WTC11 (cell line): ENCODE data around the gene IL10RB. TPM values are rescaled to one million over a fixed set of nuclear protein-coding genes. Genes with fewer than 3 reads are reported as not detected.

Experiments used
- ATAC-seq: fragments of 200-7000 bp; cut with Tn5 transposase; 2 replicates; pipeline ENCODE4 v1.10.0; 2021; ENCODE audit warnings: mild to moderate bottlenecking, moderate library complexity
- CTCF ChIA-PET: fragments of 300-600 bp; sonication (Branson Sonifier 250); formaldehyde crosslinking; loops from one replicate; lab custom pipeline; 2021; ENCODE audit warnings: antibody characterized with exemption; lab: Charles Lee
- POLR2A ChIA-PET: fragments of 350-600 bp; sonication (Branson Sonifier 250); formaldehyde crosslinking; loops from one replicate; lab custom pipeline; 2021; ENCODE audit warnings: antibody characterized with exemption; lab: Charles Lee
- DNase-seq: peaks from one replicate; pipeline ENCODE4 v3.0.0; 2021; ENCODE audit warnings: low spot score
- H3K27ac Mint-ChIP-seq: 2 replicates; pipeline ENCODE4 v1.8.0; 2021; ENCODE audit warnings: mixed read lengths
- H3K27me3 Mint-ChIP-seq: 2 replicates; pipeline ENCODE4 v1.8.0; 2021; ENCODE audit warnings: low read depth, mild to moderate bottlenecking, moderate library complexity, mixed read lengths
- H3K36me3 Mint-ChIP-seq: 2 replicates; pipeline ENCODE4 v1.8.0; 2021; ENCODE audit warnings: mixed read lengths
- H3K4me1 Mint-ChIP-seq: 2 replicates; pipeline ENCODE4 v1.8.0; 2022; ENCODE audit warnings: mixed read lengths
- H3K4me3 Mint-ChIP-seq: 2 replicates; pipeline ENCODE4 v1.8.0; 2021; ENCODE audit warnings: mild to moderate bottlenecking, moderate library complexity, mixed read lengths
- H3K9me3 Mint-ChIP-seq: 2 replicates; pipeline ENCODE4 v1.8.0; 2021; ENCODE audit warnings: mixed read lengths
- CREB1 ChIP-seq: sonication (generic); formaldehyde crosslinking; IDR thresholded peaks from 2 replicates; pipeline ENCODE4 v1.8.0; 2023; ENCODE audit warnings: mild to moderate bottlenecking, missing genetic modification reagents
- FOXJ3 ChIP-seq: sonication (generic); formaldehyde crosslinking; IDR thresholded peaks from 2 replicates; pipeline ENCODE4 v1.9.0; 2021; ENCODE audit warnings: missing genetic modification reagents, mild to moderate bottlenecking, borderline replicate concordance
- FOXP1 ChIP-seq: sonication (generic); formaldehyde crosslinking; IDR thresholded peaks from 2 replicates; pipeline ENCODE4 v1.8.0; 2022; ENCODE audit warnings: missing genetic modification reagents, mild to moderate bottlenecking, moderate library complexity, borderline replicate concordance
- GABPB1 ChIP-seq: sonication (generic); formaldehyde crosslinking; IDR thresholded peaks from 2 replicates; pipeline ENCODE4 v1.8.1; 2023; ENCODE audit warnings: mild to moderate bottlenecking, missing genetic modification reagents
- GRHL2 ChIP-seq: fragments of 250-450 bp; sonication (Bioruptor Pico); IDR thresholded peaks from 2 replicates; pipeline ENCODE4 v1.8.0; 2022; ENCODE audit warnings: mild to moderate bottlenecking, moderate library complexity; ENCODE audit not compliant: insufficient replicate concordance, severe bottlenecking
- HMGA2 ChIP-seq: fragments of 250-450 bp; sonication (Bioruptor Pico); IDR thresholded peaks from 2 replicates; pipeline ENCODE4 v1.4.0; 2021; ENCODE audit warnings: mild to moderate bottlenecking, moderate library complexity
- JUN ChIP-seq: sonication (generic); formaldehyde crosslinking; IDR thresholded peaks from 2 replicates; pipeline ENCODE4 v1.8.0; 2023; ENCODE audit warnings: mild to moderate bottlenecking, missing genetic modification reagents
- NFATC4 ChIP-seq: fragments of 250-450 bp; sonication (Bioruptor Pico); IDR thresholded peaks from 2 replicates; pipeline ENCODE4 v1.9.0; 2021; ENCODE audit warnings: mild to moderate bottlenecking
- NR3C1 ChIP-seq: sonication (generic); formaldehyde crosslinking; conservative IDR thresholded peaks from 2 replicates; pipeline ENCODE4 v1.8.1; 2023; ENCODE audit warnings: low read depth, mild to moderate bottlenecking, missing genetic modification reagents
- RORB ChIP-seq: fragments of 250-450 bp; sonication (Bioruptor Pico); IDR thresholded peaks from 2 replicates; pipeline ENCODE4 v1.9.0; 2021; ENCODE audit warnings: mild to moderate bottlenecking
- TP53 ChIP-seq: sonication (generic); formaldehyde crosslinking; IDR thresholded peaks from 2 replicates; pipeline ENCODE4 v1.8.1; 2023; ENCODE audit warnings: mild to moderate bottlenecking, missing genetic modification reagents
- ZNF138 ChIP-seq: sonication (generic); formaldehyde crosslinking; conservative IDR thresholded peaks from 2 replicates; pipeline ENCODE4 v1.8.1; 2022; ENCODE audit warnings: mild to moderate bottlenecking, moderate library complexity, missing genetic modification reagents
- ZNF219 ChIP-seq: sonication (generic); formaldehyde crosslinking; IDR thresholded peaks from 2 replicates; pipeline ENCODE4 v1.8.0; 2023; ENCODE audit warnings: missing genetic modification reagents, mild to moderate bottlenecking, borderline replicate concordance
- ZNF317 ChIP-seq: sonication (generic); formaldehyde crosslinking; IDR thresholded peaks from 2 replicates; pipeline ENCODE4 v1.8.1; 2023; ENCODE audit warnings: low read depth, mild to moderate bottlenecking, moderate library complexity, missing genetic modification reagents, borderline replicate concordance
- total RNA-seq: library from RNA; stranded (reverse); gene quantifications from 3 replicates; pipeline ENCODE4 v1.2.3, GENCODE V29; 2021
- TF ChIP-seq, protein P1 (sequence below): sonication (generic); formaldehyde crosslinking; conservative IDR thresholded peaks from 2 replicates; pipeline ENCODE4 v1.8.1; 2023; ENCODE audit warnings: mild to moderate bottlenecking, low read depth, missing genetic modification reagents, moderate library complexity
- TF ChIP-seq, protein P2 (sequence below): sonication (generic); formaldehyde crosslinking; IDR thresholded peaks from 2 replicates; pipeline ENCODE4 v1.8.1; 2023; ENCODE audit warnings: mild to moderate bottlenecking, moderate library complexity, missing genetic modification reagents
- TF ChIP-seq, protein P3 (sequence below): sonication (generic); formaldehyde crosslinking; conservative IDR thresholded peaks from 2 replicates; pipeline ENCODE4 v1.8.1; 2022; ENCODE audit warnings: mild to moderate bottlenecking, missing genetic modification reagents
- TF ChIP-seq, protein P4 (sequence below): sonication (generic); formaldehyde crosslinking; IDR thresholded peaks from 2 replicates; pipeline ENCODE4 v1.8.0; 2023; ENCODE audit warnings: missing genetic modification reagents
- TF ChIP-seq, protein P5 (sequence below): fragments of 250-450 bp; sonication (Bioruptor Pico); IDR thresholded peaks from 2 replicates; pipeline ENCODE4 v1.8.0; 2021; ENCODE audit warnings: mild to moderate bottlenecking
- TF ChIP-seq, protein P6 (sequence below): fragments of 250-450 bp; sonication (Bioruptor Pico); IDR thresholded peaks from 2 replicates; pipeline ENCODE4 v1.9.0; 2021; ENCODE audit warnings: mild to moderate bottlenecking

IL10RB gene
- total RNA-seq, 1 experiment from 2014 or later = 3.7 TPM

DNA sequence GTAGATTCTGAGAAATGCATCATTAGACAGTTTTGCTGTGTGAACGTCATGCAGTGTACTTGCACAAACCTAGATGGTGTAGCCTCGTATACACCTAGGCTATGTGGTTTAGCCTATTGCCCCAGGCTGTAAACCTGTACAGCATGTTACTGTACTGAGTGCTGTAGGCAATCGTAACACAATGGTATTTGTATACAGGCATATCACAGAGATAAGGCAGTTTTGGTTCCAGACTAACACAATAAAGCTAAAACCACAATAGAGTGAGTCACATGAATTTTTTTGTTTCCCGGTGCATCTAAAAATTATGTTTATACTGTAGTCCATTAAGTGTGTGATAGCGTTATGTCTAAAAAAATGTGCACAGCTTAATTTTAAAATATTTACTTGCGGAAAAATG, 6.9 kb downstream of the IL10RB start:
- ATAC-seq = no peak
- DNase-seq = no peak
- ChIA-PET POLR2A (no interaction called here), CTCF (no interaction called here)
- H3K27ac Mint-ChIP-seq = no peak overlapping the region
- H3K4me3 Mint-ChIP-seq = no peak overlapping the region
- H3K36me3 Mint-ChIP-seq = no peaks in the 10 kb centered on the region
- H3K27me3 Mint-ChIP-seq = no peaks in the 10 kb centered on the region
- peaks cover 2% of the 10 kb centered on the region for H3K4me1 Mint-ChIP-seq
- no peaks in the 10 kb centered on the region for H3K9me3 Mint-ChIP-seq
- no peak for TF ChIP-seq GRHL2 (CRISPR knock-in tag)
- no peak for TF ChIP-seq GABPB1 (CRISPR knock-in tag)
- TF ChIP-seq, protein P1, sequence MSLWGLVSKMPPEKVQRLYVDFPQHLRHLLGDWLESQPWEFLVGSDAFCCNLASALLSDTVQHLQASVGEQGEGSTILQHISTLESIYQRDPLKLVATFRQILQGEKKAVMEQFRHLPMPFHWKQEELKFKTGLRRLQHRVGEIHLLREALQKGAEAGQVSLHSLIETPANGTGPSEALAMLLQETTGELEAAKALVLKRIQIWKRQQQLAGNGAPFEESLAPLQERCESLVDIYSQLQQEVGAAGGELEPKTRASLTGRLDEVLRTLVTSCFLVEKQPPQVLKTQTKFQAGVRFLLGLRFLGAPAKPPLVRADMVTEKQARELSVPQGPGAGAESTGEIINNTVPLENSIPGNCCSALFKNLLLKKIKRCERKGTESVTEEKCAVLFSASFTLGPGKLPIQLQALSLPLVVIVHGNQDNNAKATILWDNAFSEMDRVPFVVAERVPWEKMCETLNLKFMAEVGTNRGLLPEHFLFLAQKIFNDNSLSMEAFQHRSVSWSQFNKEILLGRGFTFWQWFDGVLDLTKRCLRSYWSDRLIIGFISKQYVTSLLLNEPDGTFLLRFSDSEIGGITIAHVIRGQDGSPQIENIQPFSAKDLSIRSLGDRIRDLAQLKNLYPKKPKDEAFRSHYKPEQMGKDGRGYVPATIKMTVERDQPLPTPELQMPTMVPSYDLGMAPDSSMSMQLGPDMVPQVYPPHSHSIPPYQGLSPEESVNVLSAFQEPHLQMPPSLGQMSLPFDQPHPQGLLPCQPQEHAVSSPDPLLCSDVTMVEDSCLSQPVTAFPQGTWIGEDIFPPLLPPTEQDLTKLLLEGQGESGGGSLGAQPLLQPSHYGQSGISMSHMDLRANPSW (CRISPR knock-in tag) = no peak
- no peak for TF ChIP-seq RORB (CRISPR knock-in tag)
- no peak for TF ChIP-seq ZNF317 (CRISPR knock-in tag)
- TF ChIP-seq, protein P2, sequence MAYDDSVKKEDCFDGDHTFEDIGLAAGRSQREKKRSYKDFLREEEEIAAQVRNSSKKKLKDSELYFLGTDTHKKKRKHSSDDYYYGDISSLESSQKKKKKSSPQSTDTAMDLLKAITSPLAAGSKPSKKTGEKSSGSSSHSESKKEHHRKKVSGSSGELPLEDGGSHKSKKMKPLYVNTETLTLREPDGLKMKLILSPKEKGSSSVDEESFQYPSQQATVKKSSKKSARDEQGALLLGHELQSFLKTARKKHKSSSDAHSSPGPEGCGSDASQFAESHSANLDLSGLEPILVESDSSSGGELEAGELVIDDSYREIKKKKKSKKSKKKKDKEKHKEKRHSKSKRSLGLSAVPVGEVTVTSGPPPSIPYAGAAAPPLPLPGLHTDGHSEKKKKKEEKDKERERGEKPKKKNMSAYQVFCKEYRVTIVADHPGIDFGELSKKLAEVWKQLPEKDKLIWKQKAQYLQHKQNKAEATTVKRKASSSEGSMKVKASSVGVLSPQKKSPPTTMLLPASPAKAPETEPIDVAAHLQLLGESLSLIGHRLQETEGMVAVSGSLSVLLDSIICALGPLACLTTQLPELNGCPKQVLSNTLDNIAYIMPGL (CRISPR knock-in tag) = no peak
- TF ChIP-seq, protein P3, sequence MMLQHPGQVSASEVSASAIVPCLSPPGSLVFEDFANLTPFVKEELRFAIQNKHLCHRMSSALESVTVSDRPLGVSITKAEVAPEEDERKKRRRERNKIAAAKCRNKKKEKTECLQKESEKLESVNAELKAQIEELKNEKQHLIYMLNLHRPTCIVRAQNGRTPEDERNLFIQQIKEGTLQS (CRISPR knock-in tag) = no peak
- no peak for TF ChIP-seq CREB1 (CRISPR knock-in tag)
- TF ChIP-seq, protein P4, sequence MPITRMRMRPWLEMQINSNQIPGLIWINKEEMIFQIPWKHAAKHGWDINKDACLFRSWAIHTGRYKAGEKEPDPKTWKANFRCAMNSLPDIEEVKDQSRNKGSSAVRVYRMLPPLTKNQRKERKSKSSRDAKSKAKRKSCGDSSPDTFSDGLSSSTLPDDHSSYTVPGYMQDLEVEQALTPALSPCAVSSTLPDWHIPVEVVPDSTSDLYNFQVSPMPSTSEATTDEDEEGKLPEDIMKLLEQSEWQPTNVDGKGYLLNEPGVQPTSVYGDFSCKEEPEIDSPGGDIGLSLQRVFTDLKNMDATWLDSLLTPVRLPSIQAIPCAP (CRISPR knock-in tag) = no peak
- no peak for TF ChIP-seq FOXP1 (CRISPR knock-in tag)
- no peak for TF ChIP-seq NR3C1 (CRISPR knock-in tag)
- TF ChIP-seq NFATC4 (CRISPR knock-in tag) = no peak
- TF ChIP-seq, protein P5, sequence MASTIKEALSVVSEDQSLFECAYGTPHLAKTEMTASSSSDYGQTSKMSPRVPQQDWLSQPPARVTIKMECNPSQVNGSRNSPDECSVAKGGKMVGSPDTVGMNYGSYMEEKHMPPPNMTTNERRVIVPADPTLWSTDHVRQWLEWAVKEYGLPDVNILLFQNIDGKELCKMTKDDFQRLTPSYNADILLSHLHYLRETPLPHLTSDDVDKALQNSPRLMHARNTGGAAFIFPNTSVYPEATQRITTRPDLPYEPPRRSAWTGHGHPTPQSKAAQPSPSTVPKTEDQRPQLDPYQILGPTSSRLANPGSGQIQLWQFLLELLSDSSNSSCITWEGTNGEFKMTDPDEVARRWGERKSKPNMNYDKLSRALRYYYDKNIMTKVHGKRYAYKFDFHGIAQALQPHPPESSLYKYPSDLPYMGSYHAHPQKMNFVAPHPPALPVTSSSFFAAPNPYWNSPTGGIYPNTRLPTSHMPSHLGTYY (CRISPR knock-in tag) = no peak
- no peak for TF ChIP-seq ZNF138 (CRISPR knock-in tag)
- TF ChIP-seq, protein P6, sequence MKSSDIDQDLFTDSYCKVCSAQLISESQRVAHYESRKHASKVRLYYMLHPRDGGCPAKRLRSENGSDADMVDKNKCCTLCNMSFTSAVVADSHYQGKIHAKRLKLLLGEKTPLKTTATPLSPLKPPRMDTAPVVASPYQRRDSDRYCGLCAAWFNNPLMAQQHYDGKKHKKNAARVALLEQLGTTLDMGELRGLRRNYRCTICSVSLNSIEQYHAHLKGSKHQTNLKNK = no peak
- no peak for TF ChIP-seq ZNF219
- no peak for TF ChIP-seq TP53 (CRISPR knock-in tag)
- TF ChIP-seq, all 79 proteins: peak for 0

DNA sequence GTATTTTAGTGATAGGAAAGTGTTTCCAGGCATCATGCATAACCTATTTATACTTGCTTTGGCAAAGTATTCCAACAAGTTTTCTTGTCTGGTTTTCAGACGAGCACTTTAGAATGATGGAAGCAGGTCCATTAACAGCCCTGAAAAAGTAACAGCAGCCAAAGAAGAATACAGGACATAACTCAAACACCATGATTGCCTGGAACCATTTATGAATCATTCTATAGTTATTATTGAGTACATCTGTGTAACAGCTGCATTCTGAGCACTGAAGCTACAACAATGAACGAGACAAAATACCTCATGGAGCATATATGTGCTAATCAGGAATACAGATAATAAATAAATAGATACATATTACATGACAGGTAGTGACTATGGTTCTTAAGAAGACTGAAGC, 12.6 kb downstream of the IL10RB start:
- ChIA-PET POLR2A (no interaction called here), CTCF (no interaction called here)
- ATAC-seq (no peak), DNase-seq (no peak)
- peaks cover 8% of the 10 kb centered on the region for H3K36me3 Mint-ChIP-seq
- no peak overlapping the region for H3K4me3 Mint-ChIP-seq
- TF ChIP-seq HMGA2 = no peak
- TF ChIP-seq JUN (CRISPR knock-in tag) = no peak
- TF ChIP-seq FOXJ3 = no peak
- TF ChIP-seq, protein P1 (CRISPR knock-in tag) = no peak
- H3K9me3 Mint-ChIP-seq = peaks cover 18% of the 10 kb centered on the region
- H3K27ac Mint-ChIP-seq = no peak overlapping the region
- no peaks in the 10 kb centered on the region for H3K4me1 Mint-ChIP-seq
- no peaks in the 10 kb centered on the region for H3K27me3 Mint-ChIP-seq
